Measurements from ENCODE around the gene BCAP29. TPM values are rescaled to one million over a fixed set of nuclear protein-coding genes. Genes with fewer than 3 reads are reported as not detected.

BCAP29 gene
- total and polyA plus RNA-seq, 9 of the 15 experiments (the other 6 are each of a cell fraction or from before 2014, with no cell fraction given): 63.4 to 137 (median 79.7) TPM

DNA sequence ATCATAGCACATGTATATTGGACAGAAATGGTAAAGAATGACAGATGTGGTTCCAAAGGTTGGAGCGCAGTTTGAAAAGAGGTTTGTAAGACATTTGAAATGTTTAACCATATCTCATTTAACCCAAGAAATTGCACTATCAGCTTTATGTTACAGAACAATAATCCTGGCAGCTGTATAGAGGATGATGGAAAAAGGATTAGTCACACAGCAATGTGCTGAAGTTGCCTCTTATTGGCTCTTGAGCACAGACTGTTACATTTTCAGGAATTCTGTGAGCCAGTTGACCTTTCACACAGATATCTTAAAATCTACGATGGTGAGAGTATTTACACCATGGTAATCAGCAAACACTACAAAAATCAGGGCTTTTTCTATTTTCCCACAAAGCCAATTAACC, 20.2 kb upstream of the BCAP29 start (continued):
- TF ChIP-seq, protein P1, sequence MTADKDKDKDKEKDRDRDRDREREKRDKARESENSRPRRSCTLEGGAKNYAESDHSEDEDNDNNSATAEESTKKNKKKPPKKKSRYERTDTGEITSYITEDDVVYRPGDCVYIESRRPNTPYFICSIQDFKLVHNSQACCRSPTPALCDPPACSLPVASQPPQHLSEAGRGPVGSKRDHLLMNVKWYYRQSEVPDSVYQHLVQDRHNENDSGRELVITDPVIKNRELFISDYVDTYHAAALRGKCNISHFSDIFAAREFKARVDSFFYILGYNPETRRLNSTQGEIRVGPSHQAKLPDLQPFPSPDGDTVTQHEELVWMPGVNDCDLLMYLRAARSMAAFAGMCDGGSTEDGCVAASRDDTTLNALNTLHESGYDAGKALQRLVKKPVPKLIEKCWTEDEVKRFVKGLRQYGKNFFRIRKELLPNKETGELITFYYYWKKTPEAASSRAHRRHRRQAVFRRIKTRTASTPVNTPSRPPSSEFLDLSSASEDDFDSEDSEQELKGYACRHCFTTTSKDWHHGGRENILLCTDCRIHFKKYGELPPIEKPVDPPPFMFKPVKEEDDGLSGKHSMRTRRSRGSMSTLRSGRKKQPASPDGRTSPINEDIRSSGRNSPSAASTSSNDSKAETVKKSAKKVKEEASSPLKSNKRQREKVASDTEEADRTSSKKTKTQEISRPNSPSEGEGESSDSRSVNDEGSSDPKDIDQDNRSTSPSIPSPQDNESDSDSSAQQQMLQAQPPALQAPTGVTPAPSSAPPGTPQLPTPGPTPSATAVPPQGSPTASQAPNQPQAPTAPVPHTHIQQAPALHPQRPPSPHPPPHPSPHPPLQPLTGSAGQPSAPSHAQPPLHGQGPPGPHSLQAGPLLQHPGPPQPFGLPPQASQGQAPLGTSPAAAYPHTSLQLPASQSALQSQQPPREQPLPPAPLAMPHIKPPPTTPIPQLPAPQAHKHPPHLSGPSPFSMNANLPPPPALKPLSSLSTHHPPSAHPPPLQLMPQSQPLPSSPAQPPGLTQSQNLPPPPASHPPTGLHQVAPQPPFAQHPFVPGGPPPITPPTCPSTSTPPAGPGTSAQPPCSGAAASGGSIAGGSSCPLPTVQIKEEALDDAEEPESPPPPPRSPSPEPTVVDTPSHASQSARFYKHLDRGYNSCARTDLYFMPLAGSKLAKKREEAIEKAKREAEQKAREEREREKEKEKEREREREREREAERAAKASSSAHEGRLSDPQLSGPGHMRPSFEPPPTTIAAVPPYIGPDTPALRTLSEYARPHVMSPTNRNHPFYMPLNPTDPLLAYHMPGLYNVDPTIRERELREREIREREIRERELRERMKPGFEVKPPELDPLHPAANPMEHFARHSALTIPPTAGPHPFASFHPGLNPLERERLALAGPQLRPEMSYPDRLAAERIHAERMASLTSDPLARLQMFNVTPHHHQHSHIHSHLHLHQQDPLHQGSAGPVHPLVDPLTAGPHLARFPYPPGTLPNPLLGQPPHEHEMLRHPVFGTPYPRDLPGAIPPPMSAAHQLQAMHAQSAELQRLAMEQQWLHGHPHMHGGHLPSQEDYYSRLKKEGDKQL (CRISPR knock-in tag; IDR thresholded peaks at IDR 0.05; ENCODE audit: borderline replicate concordance): no peak
- TF ChIP-seq KDM2B (CRISPR knock-in tag; IDR thresholded peaks at IDR 0.05) (no peak), NFE2 (IDR thresholded peaks at IDR 0.05; ENCODE audit: low read depth) (no peak), ELF1 (tag; IDR thresholded peaks at IDR 0.05) (peak; percentile 23; the same call in 1 of the 2 replicates), DDX20 (tag; IDR thresholded peaks at IDR 0.05; ENCODE audit: low read depth) (no peak), PTRF (tag; IDR thresholded peaks at IDR 0.05) (no peak)
- TF ChIP-seq, protein P2, sequence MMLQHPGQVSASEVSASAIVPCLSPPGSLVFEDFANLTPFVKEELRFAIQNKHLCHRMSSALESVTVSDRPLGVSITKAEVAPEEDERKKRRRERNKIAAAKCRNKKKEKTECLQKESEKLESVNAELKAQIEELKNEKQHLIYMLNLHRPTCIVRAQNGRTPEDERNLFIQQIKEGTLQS (IDR thresholded peaks at IDR 0.05): peak; percentile 56; the same call in 1 of the 2 replicates
- TF ChIP-seq, protein P2 (CRISPR knock-in tag; conservative IDR thresholded peaks at IDR 0.05): no peak
